GM19324 (cell line): ENCODE data around the gene DPP6.

Experiments
- ATAC-seq: cut with Tn5 transposase; IDR thresholded peaks from one replicate; pipeline ENCODE4 v1.9.1; 2021; ENCODE audit warnings: mild to moderate bottlenecking, moderate library complexity; ENCODE audit not compliant: unreplicated experiment, low FRiP score

Gene DPP6

GRCh38 chr7:154217688-154218340 is 165.6 kb downstream of the DPP6 start:
- no peak for ATAC-seq

DNA sequence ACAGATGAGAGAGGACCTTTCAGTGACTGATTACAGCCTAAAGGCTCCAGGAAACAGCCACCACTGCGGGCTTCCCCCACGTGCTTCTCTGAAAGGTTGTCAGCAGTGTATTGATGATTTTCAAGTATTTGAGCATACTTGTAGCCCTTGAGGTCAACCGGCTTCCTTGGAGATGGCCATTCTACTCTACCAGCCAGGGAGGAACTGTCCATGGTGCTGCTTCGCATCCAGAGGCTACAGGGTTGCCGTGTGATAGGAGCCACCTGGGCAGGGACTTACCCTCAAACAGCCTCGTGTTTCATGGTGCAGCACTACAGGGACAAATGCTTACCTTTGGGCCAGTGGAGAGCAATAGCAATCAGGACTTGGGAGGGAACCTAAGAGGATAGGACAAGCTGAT is 179.5 kb downstream of the DPP6 start:
- no peak for ATAC-seq

DNA sequence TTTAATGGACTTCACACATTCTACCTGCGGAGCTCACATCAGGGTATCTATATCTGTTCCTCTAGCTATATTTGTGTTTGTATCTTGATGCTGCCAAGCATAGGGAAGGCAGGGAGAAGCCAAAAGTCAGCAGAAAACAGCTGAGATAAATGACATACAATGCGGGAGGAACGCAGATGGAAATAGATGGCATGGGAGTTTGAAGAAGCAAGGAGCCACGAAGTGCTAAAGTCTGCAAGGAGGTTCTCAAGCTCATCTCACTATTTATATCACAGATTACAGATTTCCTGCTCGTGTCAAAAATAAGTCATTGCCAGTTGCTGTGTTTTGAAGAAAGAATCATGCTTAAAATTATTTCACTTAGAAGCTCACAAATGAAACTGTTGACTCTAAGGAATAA is 180.5 kb downstream of the DPP6 start:
- ATAC-seq = no peak

DNA sequence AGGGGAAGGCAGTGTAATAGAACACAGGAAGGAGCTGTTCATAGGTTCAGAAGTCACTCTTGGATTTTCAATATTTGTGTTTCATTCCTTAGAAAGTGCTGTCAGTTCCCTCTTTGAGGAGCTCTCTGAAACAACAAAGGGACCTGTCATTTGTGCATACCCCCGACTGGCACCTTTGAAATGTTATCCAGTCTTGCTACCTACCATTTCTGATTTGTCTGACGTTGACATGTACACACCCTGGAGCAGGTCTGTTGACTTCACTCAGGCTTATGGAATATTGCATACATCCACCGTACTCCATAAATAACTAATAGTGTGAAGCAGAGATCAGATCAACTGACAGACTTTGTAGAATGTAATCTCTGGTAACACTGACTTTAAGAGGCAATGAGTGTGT is 189.8 kb downstream of the DPP6 start:
- no peak for ATAC-seq

- ATAC-seq = no peak
These were observed 190.5 kb downstream of the DPP6 start for GRCh38 chr7:154242709-154243108.

DNA sequence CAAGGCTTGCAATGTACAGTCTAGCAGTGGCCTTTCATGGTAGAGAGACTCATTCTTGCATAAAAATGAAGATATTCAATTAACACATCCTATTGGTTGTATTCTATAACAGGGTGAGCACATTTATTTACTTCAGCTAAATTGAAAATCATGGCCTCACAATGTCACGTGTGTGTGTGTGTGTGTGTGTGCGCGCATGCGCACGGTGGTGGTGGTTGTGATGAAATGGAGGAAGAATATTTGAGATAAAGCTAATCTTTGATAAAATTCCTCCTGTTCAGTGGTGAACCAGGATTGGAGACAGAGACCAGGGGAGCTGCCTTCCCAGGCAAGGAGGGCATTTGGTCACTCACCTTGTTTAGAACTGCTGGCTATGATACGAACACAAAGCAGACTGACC is 199.8 kb downstream of the DPP6 start:
- no peak for ATAC-seq

GRCh38 chr7:154253810-154254209 is 201.6 kb downstream of the DPP6 start:
- ATAC-seq = no peak

GRCh38 chr7:154255324-154255723 is 203.1 kb downstream of the DPP6 start:
- no peak for ATAC-seq

DNA sequence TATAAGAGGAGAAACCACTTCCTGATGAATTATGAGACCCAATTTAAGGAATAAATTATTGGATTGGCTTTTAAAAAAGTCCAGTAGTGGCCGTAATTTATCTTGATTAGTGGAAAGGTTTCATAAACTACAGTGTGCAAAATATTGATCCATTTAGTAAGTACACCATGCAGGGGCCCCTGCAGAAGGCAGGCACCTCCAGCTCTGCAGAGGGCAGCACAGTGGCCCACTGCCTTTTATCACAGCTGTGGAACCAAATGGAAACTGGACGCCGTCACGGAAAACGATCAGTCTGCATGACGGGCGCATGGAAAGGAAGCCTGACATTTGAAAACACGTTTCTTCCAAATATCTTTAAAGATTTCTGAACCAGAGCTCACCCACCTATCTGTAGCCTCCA is 204.0 kb downstream of the DPP6 start:
- ATAC-seq = no peak

DNA sequence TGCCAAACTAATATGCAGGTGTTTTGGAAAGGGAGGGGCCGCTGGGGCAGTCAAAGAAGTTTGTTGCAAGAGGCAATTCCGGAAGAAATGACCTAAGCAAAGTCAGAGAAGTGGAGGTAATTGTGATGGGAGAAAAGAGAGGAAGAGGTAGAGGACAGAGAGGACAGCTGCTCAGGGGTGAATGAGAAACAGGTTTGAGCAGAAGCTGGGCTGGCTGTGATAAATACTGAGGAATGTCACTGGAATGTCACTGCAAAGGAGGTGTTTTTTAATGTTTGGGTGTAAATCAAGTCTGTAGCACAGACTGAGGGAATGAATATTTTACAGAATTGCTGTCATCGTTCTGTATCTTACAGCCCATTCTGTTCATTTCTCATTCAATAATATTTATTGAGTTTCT is 207.2 kb downstream of the DPP6 start:
- ATAC-seq = no peak

GRCh38 chr7:154287356-154287755 is 235.2 kb downstream of the DPP6 start:
- ATAC-seq = no peak

DNA sequence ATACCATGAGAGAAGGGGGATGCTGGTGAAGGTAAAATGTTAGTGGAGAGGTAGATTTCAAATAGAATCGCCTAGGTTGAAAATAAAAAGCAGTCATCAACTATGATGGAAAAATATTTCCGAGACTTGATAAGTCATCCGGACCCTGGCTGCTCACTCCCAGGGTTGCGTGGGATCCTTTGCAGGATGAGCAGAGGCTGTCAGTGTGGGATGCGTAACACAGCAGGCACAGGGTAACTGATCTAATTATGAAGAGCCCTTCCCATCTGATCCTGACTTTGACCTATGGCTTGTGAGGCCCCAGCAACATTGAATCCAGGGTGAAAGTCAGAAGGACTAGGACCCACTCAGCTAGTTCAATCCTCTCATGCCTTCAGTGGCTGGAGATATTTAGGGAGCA is 236.9 kb downstream of the DPP6 start:
- no peak for ATAC-seq

GRCh38 chr7:154296443-154296842 is 244.2 kb downstream of the DPP6 start:
- ATAC-seq = no peak

- no peak for ATAC-seq
These were observed 247.5 kb downstream of the DPP6 start for GRCh38 chr7:154299736-154300135.

- no peak for ATAC-seq
These were observed 250.2 kb downstream of the DPP6 start for GRCh38 chr7:154302380-154302779.

- no peak for ATAC-seq
These were observed 252.0 kb downstream of the DPP6 start for GRCh38 chr7:154304231-154304630.

DNA sequence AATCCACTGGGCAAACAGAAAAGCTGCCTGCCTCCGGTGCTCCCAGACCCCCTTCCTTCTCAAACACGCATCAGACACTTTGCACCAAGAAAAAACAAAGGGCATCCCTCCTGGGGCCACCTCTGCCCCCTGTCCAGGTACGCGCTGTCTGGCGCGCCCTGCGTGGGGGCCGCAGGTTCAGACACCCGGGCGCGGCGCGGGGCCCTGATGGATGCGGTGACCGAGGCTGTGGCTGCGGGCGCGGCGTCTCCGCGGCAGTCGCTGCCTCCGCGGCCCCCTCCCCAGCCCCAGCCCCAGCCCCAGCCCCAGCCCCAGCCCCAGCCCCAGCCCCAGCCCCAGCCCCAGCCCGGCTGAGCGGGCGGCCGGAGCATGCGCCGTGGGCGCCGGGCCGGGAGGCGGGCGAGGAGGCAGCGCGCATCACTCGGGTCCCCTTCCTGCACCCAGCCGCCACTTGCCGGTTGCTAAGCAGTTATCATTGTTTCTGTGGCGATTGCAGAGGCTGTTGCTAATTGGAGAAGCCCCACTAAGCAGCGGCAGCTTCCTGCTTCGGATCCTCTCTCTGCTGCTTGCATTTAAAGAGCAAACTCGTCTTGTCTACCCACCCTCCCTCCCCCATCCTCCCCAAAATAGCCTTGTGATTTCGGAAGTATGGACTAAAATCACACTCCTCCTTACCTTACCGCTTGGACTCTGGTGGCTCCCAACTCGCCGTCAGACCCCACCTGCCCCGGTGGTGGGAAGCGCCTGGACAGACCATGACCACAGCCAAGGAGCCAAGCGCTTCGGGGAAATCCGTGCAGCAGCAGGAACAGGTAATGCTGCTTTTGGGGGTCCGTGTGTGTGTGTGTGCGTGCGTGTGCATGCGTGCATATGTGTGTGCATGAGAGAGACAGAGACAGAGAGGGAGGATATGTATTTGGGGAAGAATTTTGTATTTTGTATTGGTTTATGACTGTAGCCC is 252.8 kb downstream of the DPP6 start:
- ATAC-seq = no peak

DNA sequence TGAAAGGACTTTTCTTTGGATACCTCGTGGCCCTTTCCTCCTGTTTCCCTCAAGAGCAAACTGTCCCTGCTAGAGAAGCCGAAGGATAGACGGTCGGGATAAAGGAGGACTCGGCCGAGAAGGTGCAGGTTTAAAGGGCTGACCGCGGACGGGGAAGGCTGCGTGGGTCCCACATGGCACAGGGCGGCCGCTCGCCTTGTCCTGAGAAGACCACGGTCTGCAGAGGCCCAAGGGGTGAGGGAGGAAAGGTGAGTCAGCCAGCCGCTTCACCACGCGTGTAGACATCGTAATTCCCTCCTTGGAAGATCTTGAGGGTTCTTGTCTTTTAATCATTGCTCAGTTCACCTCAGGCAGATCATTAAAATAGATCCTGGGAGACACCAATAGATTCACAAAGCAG is 253.8 kb downstream of the DPP6 start:
- no peak for ATAC-seq

DNA sequence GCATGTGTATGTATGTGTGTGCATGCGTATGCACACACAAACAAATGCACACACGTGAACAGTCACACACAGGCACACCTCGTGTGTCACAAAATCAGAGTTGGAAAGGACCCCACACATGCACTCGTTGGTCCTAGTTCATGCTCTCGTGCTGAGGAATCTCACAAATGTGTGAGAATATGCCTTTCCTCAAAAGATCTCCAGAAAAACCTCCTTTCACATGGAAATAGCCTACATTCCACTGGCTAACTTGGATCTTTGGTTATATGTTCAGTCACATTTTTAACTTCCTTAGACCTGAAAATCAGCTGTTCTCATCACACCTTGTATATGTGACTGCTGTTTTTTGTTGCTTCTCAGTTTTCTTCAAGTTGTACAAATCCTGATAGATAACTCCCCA is 256.7 kb downstream of the DPP6 start:
- no peak for ATAC-seq

DNA sequence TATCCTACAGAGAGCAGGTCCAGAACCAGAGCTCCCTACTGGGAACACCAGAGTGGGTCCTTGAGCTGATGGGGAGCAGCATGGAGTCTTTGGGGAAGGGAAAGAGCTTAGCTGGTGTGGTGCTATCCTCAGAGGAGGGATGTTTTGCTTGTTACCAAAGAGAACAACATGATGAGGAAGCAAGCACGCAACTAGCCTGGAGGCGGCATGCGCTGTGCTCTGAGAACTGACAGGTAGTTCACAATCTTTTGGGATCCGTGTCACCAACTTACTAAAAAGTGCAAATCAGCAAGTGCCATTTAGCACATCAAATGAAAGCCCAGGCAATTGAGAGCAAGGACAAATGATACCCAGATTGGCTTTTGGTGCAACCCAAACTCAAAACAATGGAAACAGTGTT is 257.9 kb downstream of the DPP6 start:
- ATAC-seq = no peak

GRCh38 chr7:154324196-154324595 is 272.0 kb downstream of the DPP6 start:
- ATAC-seq = no peak

GRCh38 chr7:154326421-154326820 is 274.2 kb downstream of the DPP6 start:
- ATAC-seq = no peak
